ENCODE data around the gene ZNF22.

DNA sequence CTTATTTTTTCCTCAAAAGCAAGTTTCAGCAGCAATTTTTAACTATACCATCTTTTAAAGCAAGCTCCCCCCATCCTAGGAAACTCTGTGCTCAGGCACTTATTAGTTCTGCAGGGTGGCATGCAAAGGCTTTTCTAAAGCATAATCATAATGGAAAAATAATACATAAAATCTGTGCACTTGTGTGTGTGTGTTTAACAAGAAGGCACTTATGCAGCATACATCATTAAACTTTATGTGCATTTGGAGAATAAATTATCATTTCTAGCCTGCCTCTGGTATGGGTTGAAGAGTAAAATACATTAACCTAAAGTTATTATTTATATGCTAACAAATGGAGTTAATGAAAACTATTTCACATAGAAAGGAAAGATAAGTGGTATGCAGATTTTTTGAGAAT, 46.7 kb upstream of the ZNF22 start:
- TF ChIP-seq CTCF (IDR thresholded peaks at IDR 0.05): no peak
- TF ChIP-seq POLR2A (IDR thresholded peaks at IDR 0.05): no peak
